ENCODE data around the gene CCL2.

Gene CCL2

GRCh38 chr17:34236281-34236892, 18.7 kb upstream of the CCL2 start:
- TF ChIP-seq, protein P1, sequence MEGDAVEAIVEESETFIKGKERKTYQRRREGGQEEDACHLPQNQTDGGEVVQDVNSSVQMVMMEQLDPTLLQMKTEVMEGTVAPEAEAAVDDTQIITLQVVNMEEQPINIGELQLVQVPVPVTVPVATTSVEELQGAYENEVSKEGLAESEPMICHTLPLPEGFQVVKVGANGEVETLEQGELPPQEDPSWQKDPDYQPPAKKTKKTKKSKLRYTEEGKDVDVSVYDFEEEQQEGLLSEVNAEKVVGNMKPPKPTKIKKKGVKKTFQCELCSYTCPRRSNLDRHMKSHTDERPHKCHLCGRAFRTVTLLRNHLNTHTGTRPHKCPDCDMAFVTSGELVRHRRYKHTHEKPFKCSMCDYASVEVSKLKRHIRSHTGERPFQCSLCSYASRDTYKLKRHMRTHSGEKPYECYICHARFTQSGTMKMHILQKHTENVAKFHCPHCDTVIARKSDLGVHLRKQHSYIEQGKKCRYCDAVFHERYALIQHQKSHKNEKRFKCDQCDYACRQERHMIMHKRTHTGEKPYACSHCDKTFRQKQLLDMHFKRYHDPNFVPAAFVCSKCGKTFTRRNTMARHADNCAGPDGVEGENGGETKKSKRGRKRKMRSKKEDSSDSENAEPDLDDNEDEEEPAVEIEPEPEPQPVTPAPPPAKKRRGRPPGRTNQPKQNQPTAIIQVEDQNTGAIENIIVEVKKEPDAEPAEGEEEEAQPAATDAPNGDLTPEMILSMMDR (IDR thresholded peaks at IDR 0.05; ENCODE audit: borderline replicate concordance, control extremely low read depth, extremely low read depth, insufficient read depth, missing control alignments), result no peak
- no peak for DNase-seq (ENCODE audit: low spot score)
- in situ Hi-C loops (cut with MboI; ENCODE audit: low sequenced_read_pairs, unreplicated experiment), result no loop called here

DNA sequence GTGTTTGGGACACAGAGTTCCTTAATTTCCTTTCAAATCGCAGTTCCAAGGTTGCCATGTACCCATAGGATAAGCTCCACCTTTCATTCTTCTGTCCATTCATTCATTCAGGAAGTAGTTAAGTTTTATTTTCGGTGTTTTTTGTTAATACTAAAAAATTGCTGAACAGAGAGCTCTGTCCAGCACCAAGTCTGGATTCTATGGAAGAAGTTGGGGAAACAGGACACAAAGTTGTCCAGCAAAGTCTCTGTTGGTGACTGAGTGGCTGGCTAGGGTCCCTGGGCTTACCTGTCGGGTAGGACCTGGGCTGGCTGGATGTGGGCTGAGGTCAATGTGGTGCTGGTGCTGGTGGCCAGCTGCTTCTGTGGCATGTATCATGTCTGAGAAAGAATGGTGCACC, 17.6 kb upstream of the CCL2 start:
- TF ChIP-seq, protein P1 (IDR thresholded peaks at IDR 0.05; ENCODE audit: borderline replicate concordance, control extremely low read depth, extremely low read depth, insufficient read depth, missing control alignments), result no peak
- in situ Hi-C loops (cut with MboI; ENCODE audit: low sequenced_read_pairs, unreplicated experiment), result no loop called here

DNA sequence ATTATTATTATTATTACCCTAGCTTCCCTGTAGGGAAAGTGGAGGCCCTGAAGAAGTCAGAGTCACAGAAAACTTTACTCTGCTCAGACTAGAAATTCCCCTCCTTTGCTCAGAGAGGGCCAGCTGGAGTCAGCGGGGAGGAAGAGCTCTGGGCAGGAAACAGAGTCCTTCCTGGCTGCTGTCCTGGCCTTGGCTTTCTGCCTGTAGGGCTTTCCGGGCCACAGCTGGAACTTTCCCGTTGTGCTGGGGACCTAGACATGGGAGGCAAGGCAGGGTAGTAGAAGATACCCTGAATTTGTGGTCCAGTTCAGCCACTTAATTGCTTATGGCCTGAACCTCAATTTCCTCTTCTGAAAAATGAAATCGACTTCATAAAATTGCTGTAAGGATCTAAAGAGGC, 14.0 kb upstream of the CCL2 start:
- TF ChIP-seq, protein P1 (IDR thresholded peaks at IDR 0.05; ENCODE audit: borderline replicate concordance, control extremely low read depth, extremely low read depth, insufficient read depth, missing control alignments), result no peak
- DNase-seq (ENCODE audit: low spot score), result no peak
- in situ Hi-C loops (cut with MboI; ENCODE audit: low sequenced_read_pairs, unreplicated experiment), result no loop called here

More for the DNA sequence above, 17.6 kb upstream of the CCL2 start:
- no peak for DNase-seq (ENCODE audit: low spot score)

GRCh38 chr17:34242587-34243363, 12.3 kb upstream of the CCL2 start:
- DNase-seq (ENCODE audit: low spot score), result no peak
- in situ Hi-C loops (cut with MboI; ENCODE audit: low sequenced_read_pairs, unreplicated experiment), result no loop called here
- TF ChIP-seq, protein P1 (IDR thresholded peaks at IDR 0.05; ENCODE audit: borderline replicate concordance, control extremely low read depth, extremely low read depth, insufficient read depth, missing control alignments), result no peak

DNA sequence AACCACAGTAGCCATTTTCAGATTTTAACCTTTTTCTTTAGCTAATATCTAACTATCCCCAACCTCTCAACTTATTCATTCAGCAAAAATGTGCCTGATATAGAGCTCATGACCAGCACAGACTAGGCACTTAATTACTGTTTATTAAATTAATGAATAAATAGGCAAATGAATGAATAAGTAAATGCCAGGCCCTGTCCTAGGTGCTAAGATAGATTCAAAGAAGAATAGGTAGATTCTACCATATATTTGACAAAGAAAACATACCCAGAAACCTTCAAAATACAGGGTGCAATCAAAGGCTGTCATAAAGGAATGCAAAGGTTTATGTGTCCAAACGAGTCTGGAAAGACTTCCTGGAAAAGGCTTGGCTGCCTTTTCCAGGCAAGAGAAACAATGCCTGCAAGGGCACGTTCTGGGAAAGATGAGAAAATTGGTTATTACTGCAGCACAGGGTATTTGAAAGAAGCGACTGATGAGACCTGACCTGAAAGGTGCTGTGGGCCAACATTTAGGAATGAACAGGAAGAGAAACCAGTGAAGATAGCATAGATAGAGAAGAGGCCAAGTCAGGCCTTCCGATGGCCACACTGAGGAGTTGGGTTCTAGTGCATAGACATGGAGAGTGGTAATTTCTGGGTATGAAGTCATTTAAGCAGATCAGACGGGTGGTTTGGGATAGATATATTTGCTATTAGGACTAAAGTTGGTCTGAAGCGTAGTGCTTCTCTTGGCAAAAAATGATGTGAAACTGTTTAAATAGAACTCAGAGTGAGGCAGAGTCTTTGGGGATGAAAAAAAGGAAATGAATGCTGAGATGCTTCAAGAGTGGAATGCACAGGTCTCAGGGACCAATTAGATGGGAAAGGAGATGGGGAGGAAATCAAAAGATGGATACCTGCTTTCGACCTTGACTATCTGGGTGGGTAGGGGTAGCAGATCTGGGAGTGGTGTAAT, 11.4 kb upstream of the CCL2 start:
- in situ Hi-C loops (cut with MboI; ENCODE audit: low sequenced_read_pairs, unreplicated experiment), result no loop called here
- DNase-seq (ENCODE audit: low spot score), result no peak
- TF ChIP-seq, protein P1 (IDR thresholded peaks at IDR 0.05; ENCODE audit: borderline replicate concordance, control extremely low read depth, extremely low read depth, insufficient read depth, missing control alignments), result no peak

- in situ Hi-C loops (cut with MboI; ENCODE audit: low sequenced_read_pairs, unreplicated experiment), result no loop called here
- TF ChIP-seq, protein P1 (IDR thresholded peaks at IDR 0.05; ENCODE audit: borderline replicate concordance, control extremely low read depth, extremely low read depth, insufficient read depth, missing control alignments), result no peak
- DNase-seq (ENCODE audit: low spot score), result no peak
Observed at GRCh38 chr17:34245351-34245905, 9.7 kb upstream of the CCL2 start.
